ENCODE results near the gene EIF3CL.
"Not testable (repeated sequence)": the region's sequence is repeated elsewhere in the genome, so short reads cannot be mapped to it uniquely, and the experiment has no call there.

Gene EIF3CL

GRCh38 chr16:28403220-28404072 lies at the start of gene EIF3CL:
TSS of gene EIF3CL (minus strand) at chr16:28403841. CDS start at chr16:28403618, 223 bp downstream.
- not testable (repeated sequence) for DNase-seq

- DNase-seq: not testable (repeated sequence)
These were observed 43.4 kb upstream of the EIF3CL start for GRCh38 chr16:28447081-28447480.

- not testable (repeated sequence) for DNase-seq
These were observed 42.7 kb upstream of the EIF3CL start for GRCh38 chr16:28446388-28446787.

- not testable (repeated sequence) for DNase-seq
These were observed 40.3 kb upstream of the EIF3CL start for GRCh38 chr16:28443943-28444342.

- not testable (repeated sequence) for DNase-seq
These were observed 35.3 kb upstream of the EIF3CL start for GRCh38 chr16:28438899-28439298.

- not testable (repeated sequence) for DNase-seq
These were observed 31.7 kb upstream of the EIF3CL start for GRCh38 chr16:28435340-28435739.

GRCh38 chr16:28426060-28426680 lies 22.5 kb upstream of the EIF3CL start:
- not testable (repeated sequence) for DNase-seq

- not testable (repeated sequence) for DNase-seq
These were observed 17.6 kb upstream of the EIF3CL start for GRCh38 chr16:28421071-28421750.

GRCh38 chr16:28417033-28417432 lies 13.4 kb upstream of the EIF3CL start:
- not testable (repeated sequence) for DNase-seq

- DNase-seq: not testable (repeated sequence)
These were observed 10.9 kb upstream of the EIF3CL start for GRCh38 chr16:28414530-28414929.

GRCh38 chr16:28413585-28413984 lies 9.9 kb upstream of the EIF3CL start:
- DNase-seq: not testable (repeated sequence)

- DNase-seq: not testable (repeated sequence)
These were observed 11.6 kb downstream of the EIF3CL start for GRCh38 chr16:28392054-28392453.

- not testable (repeated sequence) for DNase-seq
These were observed 21.3 kb downstream of the EIF3CL start for GRCh38 chr16:28382177-28382867.

- not testable (repeated sequence) for DNase-seq
These were observed 25.8 kb downstream of the EIF3CL start for GRCh38 chr16:28377822-28378221.

- not testable (repeated sequence) for DNase-seq
These were observed 26.5 kb downstream of the EIF3CL start for GRCh38 chr16:28377108-28377625.

- DNase-seq: not testable (repeated sequence)
These were observed 28.5 kb downstream of the EIF3CL start for GRCh38 chr16:28375115-28375514.

GRCh38 chr16:28374281-28374680 lies 29.4 kb downstream of the EIF3CL start:
- DNase-seq: not testable (repeated sequence)

- DNase-seq: not testable (repeated sequence)
These were observed 35.7 kb downstream of the EIF3CL start for GRCh38 chr16:28367926-28368325.

- DNase-seq: not testable (repeated sequence)
These were observed 39.1 kb downstream of the EIF3CL start for GRCh38 chr16:28364268-28365173.

- not testable (repeated sequence) for DNase-seq
These were observed 40.2 kb downstream of the EIF3CL start, which contains the start of gene NPIPB6 for GRCh38 chr16:28363408-28363807. TSS of gene NPIPB6 (minus strand) at chr16:28363508. CDS start at chr16:28362822, 686 bp downstream.

GRCh38 chr16:28362600-28362999 lies 41.0 kb downstream of the EIF3CL start:
- not testable (repeated sequence) for DNase-seq
